ENCODE results near the gene TIMM22. TPM values are rescaled to one million over a fixed set of nuclear protein-coding genes. Genes with fewer than 3 reads are reported as not detected.

Gene TIMM22
- total RNA-seq, 6 experiments from 2014 or later = 16.8 to 21.5 (median 18.2) TPM

DNA sequence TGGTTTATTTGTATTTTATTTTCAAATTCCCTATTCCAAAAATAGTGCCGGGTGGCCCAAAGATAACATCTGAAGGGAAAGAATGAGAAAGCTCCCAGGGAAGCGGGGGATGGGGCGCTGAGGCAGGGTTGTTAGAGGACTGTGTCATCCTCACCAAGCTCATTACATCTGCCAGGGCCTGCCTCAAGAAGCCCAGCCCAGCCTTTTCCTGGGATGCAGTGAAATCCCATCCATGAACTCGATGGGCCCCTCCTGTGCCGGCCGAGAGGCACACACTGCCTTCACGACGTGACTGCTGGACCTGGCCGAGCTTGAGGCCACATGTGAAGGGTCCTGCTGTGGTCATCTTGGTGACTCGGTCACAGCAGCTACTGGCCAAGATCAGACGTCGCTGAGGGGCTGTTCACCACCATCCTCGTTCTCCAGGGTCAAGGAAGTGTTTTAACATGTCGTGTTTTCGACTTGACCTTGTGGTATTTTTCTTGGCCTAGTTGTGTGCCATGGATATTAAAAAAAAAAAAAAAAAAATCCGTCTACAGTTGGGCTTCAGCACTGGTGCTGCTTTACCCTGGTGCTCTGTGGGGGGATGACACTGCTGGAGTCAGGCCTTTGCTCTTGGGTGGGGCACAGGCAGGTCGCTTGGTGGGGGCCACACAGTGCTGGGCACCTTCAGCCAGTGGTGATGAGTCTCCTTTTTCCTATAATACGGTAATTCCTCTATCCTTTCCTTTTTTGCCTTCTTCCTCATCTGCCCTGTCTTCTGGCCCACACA, 4.9 kb downstream of the TIMM22 start:
- TF ChIP-seq, protein P1, sequence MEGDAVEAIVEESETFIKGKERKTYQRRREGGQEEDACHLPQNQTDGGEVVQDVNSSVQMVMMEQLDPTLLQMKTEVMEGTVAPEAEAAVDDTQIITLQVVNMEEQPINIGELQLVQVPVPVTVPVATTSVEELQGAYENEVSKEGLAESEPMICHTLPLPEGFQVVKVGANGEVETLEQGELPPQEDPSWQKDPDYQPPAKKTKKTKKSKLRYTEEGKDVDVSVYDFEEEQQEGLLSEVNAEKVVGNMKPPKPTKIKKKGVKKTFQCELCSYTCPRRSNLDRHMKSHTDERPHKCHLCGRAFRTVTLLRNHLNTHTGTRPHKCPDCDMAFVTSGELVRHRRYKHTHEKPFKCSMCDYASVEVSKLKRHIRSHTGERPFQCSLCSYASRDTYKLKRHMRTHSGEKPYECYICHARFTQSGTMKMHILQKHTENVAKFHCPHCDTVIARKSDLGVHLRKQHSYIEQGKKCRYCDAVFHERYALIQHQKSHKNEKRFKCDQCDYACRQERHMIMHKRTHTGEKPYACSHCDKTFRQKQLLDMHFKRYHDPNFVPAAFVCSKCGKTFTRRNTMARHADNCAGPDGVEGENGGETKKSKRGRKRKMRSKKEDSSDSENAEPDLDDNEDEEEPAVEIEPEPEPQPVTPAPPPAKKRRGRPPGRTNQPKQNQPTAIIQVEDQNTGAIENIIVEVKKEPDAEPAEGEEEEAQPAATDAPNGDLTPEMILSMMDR (IDR thresholded peaks at IDR 0.05) = no peak
- Mint-ChIP-seq H3K27ac (peak overlapping the region; percentile 94), H3K4me3 (peak overlapping the region; percentile 80), H3K4me1 (ENCODE audit: low read depth) (peaks cover 58% of the 10 kb centered on the region), H3K36me3 (ENCODE audit: low read depth) (peaks cover 44% of the 10 kb centered on the region), H3K9me3 (no peaks in the 10 kb centered on the region), H3K27me3 (ENCODE audit: insufficient read depth) (peaks cover 4% of the 10 kb centered on the region)
- DNase-seq = peak; percentile 78

DNA sequence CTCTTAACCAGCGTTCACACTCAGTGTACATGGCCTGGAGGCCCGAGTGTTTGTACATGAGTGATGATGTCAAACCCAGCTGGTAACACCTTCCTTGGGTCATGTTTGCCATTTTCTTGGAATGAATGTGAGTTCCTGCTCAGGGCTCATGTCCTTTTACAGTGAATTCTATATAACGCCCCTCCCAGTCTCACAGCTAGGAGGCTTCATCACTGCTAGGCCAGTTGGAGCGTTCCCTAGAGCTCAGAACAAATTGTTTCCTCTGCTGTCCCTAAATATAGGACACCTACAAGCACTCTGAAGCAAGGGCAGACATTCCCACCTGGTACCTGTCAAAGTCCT, 5.5 kb downstream of the TIMM22 start:
- TF ChIP-seq, protein P1 (IDR thresholded peaks at IDR 0.05) = no peak
- peaks cover 4% of the 10 kb centered on the region for H3K27me3 Mint-ChIP-seq (ENCODE audit: insufficient read depth)
- peak; percentile 52 for DNase-seq
- H3K9me3 Mint-ChIP-seq = no peaks in the 10 kb centered on the region
- H3K36me3 Mint-ChIP-seq (ENCODE audit: low read depth) = peaks cover 44% of the 10 kb centered on the region
- peaks cover 58% of the 10 kb centered on the region for H3K4me1 Mint-ChIP-seq (ENCODE audit: low read depth)
- peak overlapping the region; percentile 94 for H3K27ac Mint-ChIP-seq
- H3K4me3 Mint-ChIP-seq = peak overlapping the region; percentile 78

DNA sequence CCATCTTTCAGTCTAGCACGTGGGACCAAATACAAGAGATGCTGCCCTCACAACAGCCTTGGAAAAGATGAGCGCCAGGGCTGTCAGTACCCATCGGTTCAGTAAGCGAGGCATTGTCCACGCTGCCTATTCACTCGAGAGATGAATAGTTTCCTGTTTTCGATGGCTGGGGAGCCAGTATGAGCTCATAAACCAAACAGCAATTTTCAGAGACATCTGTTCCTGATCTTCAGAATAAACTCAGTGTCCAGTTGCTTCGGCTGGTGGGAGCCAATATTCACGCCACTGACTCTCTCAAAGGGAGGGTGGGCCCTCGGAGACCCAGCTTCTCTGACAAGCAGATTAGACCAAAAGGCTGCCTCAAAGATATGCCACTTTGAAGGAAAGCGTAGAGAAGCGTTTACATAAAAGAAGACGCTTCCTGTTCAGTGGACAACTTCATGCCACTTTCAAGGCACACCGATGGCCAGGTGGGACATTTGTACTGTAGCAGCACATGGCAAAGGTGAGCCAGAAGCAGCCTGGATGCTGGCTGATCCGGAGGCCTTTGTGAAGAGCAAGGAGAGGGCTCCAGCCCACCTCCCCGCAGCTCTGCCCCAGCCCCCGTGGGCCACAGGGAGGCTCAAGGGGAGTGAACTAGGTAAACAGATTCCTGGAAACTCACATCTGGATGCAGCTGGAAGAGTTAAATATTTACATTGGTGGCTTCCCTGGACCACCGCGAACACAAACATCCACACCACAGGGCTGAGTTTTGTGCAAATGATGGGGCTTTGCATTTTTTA, 6.0 kb downstream of the TIMM22 start:
- H3K4me3 Mint-ChIP-seq = peak overlapping the region; percentile 78
- DNase-seq = peak; percentile 67
- TF ChIP-seq, protein P1 (IDR thresholded peaks at IDR 0.05) = no peak
- H3K36me3 Mint-ChIP-seq (ENCODE audit: low read depth) = peaks cover 44% of the 10 kb centered on the region
- peaks cover 4% of the 10 kb centered on the region for H3K27me3 Mint-ChIP-seq (ENCODE audit: insufficient read depth)
- H3K9me3 Mint-ChIP-seq = no peaks in the 10 kb centered on the region
- H3K4me1 Mint-ChIP-seq (ENCODE audit: low read depth) = peaks cover 54% of the 10 kb centered on the region
- H3K27ac Mint-ChIP-seq = peak overlapping the region; percentile 94

DNA sequence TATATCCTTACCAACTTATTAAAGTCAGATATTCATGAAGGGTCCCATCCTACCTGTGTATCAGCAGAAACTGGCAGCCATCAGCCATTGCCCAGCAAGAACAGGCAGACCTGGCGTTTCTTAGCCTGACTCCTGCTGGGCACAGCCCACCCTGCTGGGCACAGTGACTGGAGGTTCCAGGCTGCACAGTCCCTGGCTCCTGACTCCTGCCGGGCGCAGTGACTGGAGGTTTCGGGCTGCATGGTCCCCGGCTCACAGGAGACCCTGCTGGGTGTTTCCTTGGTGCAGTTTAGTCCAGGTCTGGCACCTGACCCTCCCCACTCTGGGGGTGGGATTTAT, 6.7 kb downstream of the TIMM22 start:
- TF ChIP-seq, protein P1 (IDR thresholded peaks at IDR 0.05) = no peak
- Mint-ChIP-seq H3K9me3 (no peaks in the 10 kb centered on the region), H3K27me3 (ENCODE audit: insufficient read depth) (peaks cover 4% of the 10 kb centered on the region), H3K36me3 (ENCODE audit: low read depth) (peaks cover 44% of the 10 kb centered on the region), H3K4me3 (no peak overlapping the region; the same call in 1 of the 2 replicates), H3K4me1 (ENCODE audit: low read depth) (peaks cover 48% of the 10 kb centered on the region), H3K27ac (peak overlapping the region; percentile 94)
- DNase-seq = no peak

DNA sequence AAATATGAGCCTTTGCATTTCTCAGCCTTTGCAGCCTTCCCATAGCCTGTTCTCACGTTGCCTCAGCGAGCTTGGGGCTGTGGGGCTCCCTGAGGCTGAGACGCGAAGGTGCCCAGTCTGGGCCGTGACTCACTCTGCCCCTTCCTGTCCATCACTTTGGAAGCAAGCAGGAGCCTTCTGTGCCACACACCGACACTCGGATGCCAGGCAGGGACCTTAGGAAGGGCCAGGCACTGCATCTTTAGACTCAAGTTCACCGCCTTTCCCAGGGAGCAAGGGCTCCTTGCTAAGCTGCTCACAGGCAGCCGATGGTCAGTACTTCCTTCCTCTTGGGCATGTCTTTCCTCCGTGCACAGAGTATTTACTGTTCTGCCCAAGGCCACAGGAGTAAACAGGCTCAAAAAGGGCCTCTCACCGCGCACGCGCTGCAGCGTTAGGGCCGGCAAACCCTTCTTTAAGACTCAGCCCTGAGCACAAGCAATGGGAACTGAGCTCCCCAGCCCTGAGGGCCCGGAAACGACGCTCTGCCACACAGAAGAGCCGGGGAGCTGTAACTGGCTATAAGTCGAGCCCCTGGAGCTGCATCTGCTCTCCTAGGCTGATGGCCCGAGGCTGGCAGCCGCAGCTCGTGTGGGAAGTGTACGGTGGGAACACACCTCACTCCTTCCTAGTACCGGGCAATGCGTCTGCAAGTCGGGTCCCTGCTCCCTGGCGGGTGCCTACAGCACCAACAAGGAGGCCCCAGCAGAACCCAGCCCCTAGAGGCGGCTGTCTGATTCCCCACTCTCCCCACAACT, 7.2 kb downstream of the TIMM22 start:
- DNase-seq = no peak
- peaks cover 42% of the 10 kb centered on the region for H3K4me1 Mint-ChIP-seq (ENCODE audit: low read depth)
- TF ChIP-seq, protein P1 (IDR thresholded peaks at IDR 0.05) = no peak
- peaks cover 42% of the 10 kb centered on the region for H3K36me3 Mint-ChIP-seq (ENCODE audit: low read depth)
- H3K4me3 Mint-ChIP-seq = no peak overlapping the region; the same call in 1 of the 2 replicates
- peaks cover 4% of the 10 kb centered on the region for H3K27me3 Mint-ChIP-seq (ENCODE audit: insufficient read depth)
- H3K27ac Mint-ChIP-seq = no peak overlapping the region
- no peaks in the 10 kb centered on the region for H3K9me3 Mint-ChIP-seq

Data from HFFc6 (cell line).